ENCODE results near the gene MCF2L2.
"Not testable (repeated sequence)": the region's sequence is repeated elsewhere in the genome, so short reads cannot be mapped to it uniquely, and the experiment has no call there.

MCF2L2 gene

GRCh38 chr3:183178512-183178832, 249.9 kb downstream of the MCF2L2 start:
- no peak overlapping the region for H3K27ac ChIP-seq
- DNase-seq = no peak
- H3K36me3 ChIP-seq (replicated peaks) = no peaks in the 10 kb centered on the region
- H3K4me3 ChIP-seq (ENCODE audit: low read depth, low read length) = peak overlapping the region; percentile 69
- in situ Hi-C loops (cut with HindIII; ENCODE audit: low pct_ligation_motif_present, low sequenced_read_pairs) = no loop called here
- TF ChIP-seq, protein P1, sequence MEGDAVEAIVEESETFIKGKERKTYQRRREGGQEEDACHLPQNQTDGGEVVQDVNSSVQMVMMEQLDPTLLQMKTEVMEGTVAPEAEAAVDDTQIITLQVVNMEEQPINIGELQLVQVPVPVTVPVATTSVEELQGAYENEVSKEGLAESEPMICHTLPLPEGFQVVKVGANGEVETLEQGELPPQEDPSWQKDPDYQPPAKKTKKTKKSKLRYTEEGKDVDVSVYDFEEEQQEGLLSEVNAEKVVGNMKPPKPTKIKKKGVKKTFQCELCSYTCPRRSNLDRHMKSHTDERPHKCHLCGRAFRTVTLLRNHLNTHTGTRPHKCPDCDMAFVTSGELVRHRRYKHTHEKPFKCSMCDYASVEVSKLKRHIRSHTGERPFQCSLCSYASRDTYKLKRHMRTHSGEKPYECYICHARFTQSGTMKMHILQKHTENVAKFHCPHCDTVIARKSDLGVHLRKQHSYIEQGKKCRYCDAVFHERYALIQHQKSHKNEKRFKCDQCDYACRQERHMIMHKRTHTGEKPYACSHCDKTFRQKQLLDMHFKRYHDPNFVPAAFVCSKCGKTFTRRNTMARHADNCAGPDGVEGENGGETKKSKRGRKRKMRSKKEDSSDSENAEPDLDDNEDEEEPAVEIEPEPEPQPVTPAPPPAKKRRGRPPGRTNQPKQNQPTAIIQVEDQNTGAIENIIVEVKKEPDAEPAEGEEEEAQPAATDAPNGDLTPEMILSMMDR (IDR thresholded peaks at IDR 0.05; ENCODE audit: low read depth, low read length, missing control alignments) = no peak
- H3K27me3 ChIP-seq (replicated peaks) = no peaks in the 10 kb centered on the region

DNA sequence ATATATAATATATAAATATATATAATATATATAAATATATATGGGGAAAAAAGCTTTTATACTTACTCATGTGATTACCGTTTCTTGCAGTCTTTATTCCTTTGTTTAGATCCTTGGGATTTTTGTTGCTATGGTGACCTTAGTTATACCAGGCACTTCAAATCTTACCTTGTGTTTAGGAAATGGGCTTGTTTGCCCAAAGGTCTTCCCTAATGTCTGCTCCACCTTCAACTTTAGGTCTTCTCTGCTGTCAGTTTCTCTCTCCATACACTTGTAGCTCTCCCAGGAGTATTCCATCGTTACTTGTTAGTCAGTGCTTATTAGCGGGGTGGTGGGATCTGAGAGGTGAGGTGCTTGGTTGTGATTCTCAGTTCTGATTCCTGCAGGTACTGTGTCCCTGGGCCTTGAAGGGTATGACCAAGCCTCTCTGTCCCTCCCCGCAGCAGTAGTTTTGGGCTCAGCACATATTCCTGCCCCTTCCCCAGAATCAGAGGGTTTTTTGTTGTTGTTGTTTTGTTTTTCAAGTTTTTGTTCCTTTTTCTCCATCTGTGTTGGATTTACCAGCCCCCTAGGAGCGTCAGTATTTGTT, 256.3 kb downstream of the MCF2L2 start:
- H3K27ac ChIP-seq = no peak overlapping the region
- H3K27me3 ChIP-seq (replicated peaks) = no peaks in the 10 kb centered on the region
- DNase-seq = no peak
- TF ChIP-seq, protein P1 (IDR thresholded peaks at IDR 0.05; ENCODE audit: low read depth, low read length, missing control alignments) = no peak
- no peak overlapping the region for H3K4me3 ChIP-seq (ENCODE audit: low read depth, low read length)
- H3K36me3 ChIP-seq (replicated peaks) = no peaks in the 10 kb centered on the region
- in situ Hi-C loops (cut with HindIII; ENCODE audit: low pct_ligation_motif_present, low sequenced_read_pairs) = no loop called here

GRCh38 chr3:183167975-183168374, 260.4 kb downstream of the MCF2L2 start:
- DNase-seq; H3K27ac ChIP-seq; in situ Hi-C loops (cut with HindIII; ENCODE audit: low pct_ligation_motif_present, low sequenced_read_pairs); H3K36me3 ChIP-seq (replicated peaks); H3K4me3 ChIP-seq (ENCODE audit: low read depth, low read length); H3K27me3 ChIP-seq (replicated peaks): not testable (repeated sequence)

DNA sequence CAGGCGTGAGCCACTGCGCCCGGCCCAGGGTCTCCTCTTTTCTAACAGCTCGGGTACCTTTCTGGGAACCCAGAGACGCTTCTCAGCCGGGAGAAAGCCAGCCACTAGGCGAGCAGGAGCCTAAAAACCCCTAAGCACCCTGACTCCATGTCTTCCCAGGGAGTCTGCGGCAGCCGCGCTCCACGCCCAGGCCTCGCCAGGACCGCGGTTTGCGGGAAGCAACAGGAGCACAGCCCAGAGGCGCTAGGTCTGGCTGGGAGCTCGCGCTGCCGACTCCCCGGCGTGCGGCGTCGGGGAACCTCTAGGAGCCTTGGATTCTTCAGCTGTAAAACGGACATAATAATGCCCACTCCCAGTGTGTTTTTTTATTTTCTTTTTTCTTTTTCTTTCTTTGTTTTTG, 264.9 kb downstream of the MCF2L2 start:
- in situ Hi-C loops (cut with HindIII; ENCODE audit: low pct_ligation_motif_present, low sequenced_read_pairs) = no loop called here
- Histone ChIP-seq H3K27ac (no peak overlapping the region), H3K27me3 (replicated peaks) (no peaks in the 10 kb centered on the region), H3K4me3 (ENCODE audit: low read depth, low read length) (no peak overlapping the region), H3K36me3 (replicated peaks) (no peaks in the 10 kb centered on the region)
- TF ChIP-seq, protein P1 (IDR thresholded peaks at IDR 0.05; ENCODE audit: low read depth, low read length, missing control alignments) = no peak
- DNase-seq = no peak

DNA sequence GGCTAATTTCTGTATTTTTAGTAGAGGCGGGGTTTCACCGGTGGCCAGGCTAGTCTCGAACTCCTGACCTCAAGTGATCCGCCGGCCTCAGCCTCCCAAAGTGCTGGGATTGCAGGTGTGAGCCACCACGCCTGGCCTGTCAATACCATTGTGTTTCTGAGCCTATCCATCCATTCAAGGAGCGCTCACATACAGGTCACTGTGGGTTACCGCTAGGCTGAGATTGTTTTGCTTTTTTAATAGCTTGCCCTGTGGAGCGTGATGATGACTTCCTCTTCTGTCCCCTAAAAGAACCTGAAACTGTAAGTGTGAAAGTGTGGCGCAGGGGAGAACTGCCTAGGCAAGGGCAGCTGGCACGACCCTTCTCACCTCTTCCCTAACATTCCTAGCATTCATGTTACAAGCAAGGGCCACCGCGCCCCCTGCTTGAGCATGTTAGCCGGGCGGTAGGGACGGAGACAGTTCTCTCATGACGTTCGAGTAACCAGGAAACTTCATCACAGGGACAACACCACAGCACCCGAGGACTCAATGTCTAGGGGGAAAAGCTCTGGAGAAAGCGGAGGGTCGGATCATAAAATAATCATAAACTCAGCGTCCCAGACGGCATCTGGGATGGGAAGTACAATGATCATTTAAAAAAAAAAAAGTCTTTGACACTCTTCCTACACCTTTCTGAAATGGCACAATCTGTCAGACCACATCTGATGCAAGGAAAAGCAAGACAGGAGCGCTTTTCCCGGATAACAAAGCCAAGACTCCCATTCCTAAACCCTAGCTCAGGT, 266.7 kb downstream of the MCF2L2 start:
- no peak for DNase-seq
- in situ Hi-C loops (cut with HindIII; ENCODE audit: low pct_ligation_motif_present, low sequenced_read_pairs) = no loop called here
- TF ChIP-seq, protein P1 (IDR thresholded peaks at IDR 0.05; ENCODE audit: low read depth, low read length, missing control alignments) = no peak

GRCh38 chr3:183160616-183161015, 267.8 kb downstream of the MCF2L2 start:
- no peaks in the 10 kb centered on the region for H3K27me3 ChIP-seq (replicated peaks)
- H3K36me3 ChIP-seq (replicated peaks) = no peaks in the 10 kb centered on the region
- no peak for DNase-seq

More for the DNA sequence above, 266.7 kb downstream of the MCF2L2 start:
- H3K36me3 ChIP-seq (replicated peaks) = no peaks in the 10 kb centered on the region
- H3K27ac ChIP-seq = no peak overlapping the region
- no peaks in the 10 kb centered on the region for H3K27me3 ChIP-seq (replicated peaks)
- H3K4me3 ChIP-seq (ENCODE audit: low read depth, low read length) = peak overlapping the region; percentile 56

More at GRCh38 chr3:183160616-183161015, 267.8 kb downstream of the MCF2L2 start:
- in situ Hi-C loops (cut with HindIII; ENCODE audit: low pct_ligation_motif_present, low sequenced_read_pairs) = no loop called here
- H3K27ac ChIP-seq = no peak overlapping the region
- TF ChIP-seq, protein P1 (IDR thresholded peaks at IDR 0.05; ENCODE audit: low read depth, low read length, missing control alignments) = no peak
- H3K4me3 ChIP-seq (ENCODE audit: low read depth, low read length) = no peak overlapping the region
